HepG2 (cell line): ENCODE results near the gene TSACC. TPM values are rescaled to one million over a fixed set of nuclear protein-coding genes. Genes with fewer than 3 reads are reported as not detected.
A peak's percentile ranks its signal among the peaks of the same experiment; 100 is the strongest.

Experiments
- BRD4 ChIP-seq: sonication (generic); formaldehyde crosslinking; IDR thresholded peaks from 2 replicates; pipeline ENCODE4 v1.4.0; 2020; ENCODE audit warnings: missing genetic modification reagents
- DNMT1 ChIP-seq: sonication (generic); formaldehyde crosslinking; IDR thresholded peaks from 2 replicates; pipeline ENCODE4 v1.5.1; 2020; ENCODE audit warnings: mild to moderate bottlenecking, missing genetic modification reagents
- FIP1L1 ChIP-seq: fragments of 200-400 bp; formaldehyde crosslinking; IDR thresholded peaks from 2 replicates; pipeline ENCODE4 v1.6.1; 2018; ENCODE audit warnings: low read depth, mild to moderate bottlenecking, low read length, moderate library complexity, borderline replicate concordance; ENCODE audit not compliant: insufficient read depth
- FOXO1 ChIP-seq: sonication (generic); formaldehyde crosslinking; IDR thresholded peaks from 2 replicates; pipeline ENCODE4 v1.4.0; 2020; ENCODE audit warnings: missing genetic modification reagents
- IRX3 ChIP-seq: sonication (generic); formaldehyde crosslinking; IDR thresholded peaks from 2 replicates; pipeline ENCODE4 v1.8.1; 2023; ENCODE audit warnings: mild to moderate bottlenecking, low read depth, missing genetic modification reagents, borderline replicate concordance
- PHF20 ChIP-seq: sonication (generic); formaldehyde crosslinking; IDR thresholded peaks from 2 replicates; pipeline ENCODE4 v1.5.0; 2020; ENCODE audit warnings: mild to moderate bottlenecking, missing genetic modification reagents
- YEATS4 ChIP-seq: sonication (generic); formaldehyde crosslinking; IDR thresholded peaks from 2 replicates; pipeline ENCODE4 v1.4.0; 2020; ENCODE audit warnings: missing genetic modification reagents, borderline replicate concordance
- ZBTB21 ChIP-seq: sonication (generic); formaldehyde crosslinking; IDR thresholded peaks from 2 replicates; pipeline ENCODE4 v1.4.0; 2020; ENCODE audit warnings: missing genetic modification reagents
- ZNF205 ChIP-seq: IDR thresholded peaks from 2 replicates; pipeline ENCODE4 v1.6.1; 2018; ENCODE audit warnings: missing biosample characterization, missing genetic modification reagents
- ZNF263 ChIP-seq: sonication (generic); formaldehyde crosslinking; IDR thresholded peaks from 2 replicates; pipeline ENCODE4 v1.4.0; 2020; ENCODE audit warnings: missing genetic modification reagents
- ZNF432 ChIP-seq: sonication (generic); formaldehyde crosslinking; IDR thresholded peaks from 2 replicates; pipeline ENCODE4 v1.5.0; 2020; ENCODE audit warnings: missing genetic modification reagents, mild to moderate bottlenecking, borderline replicate concordance
- ZNF790 ChIP-seq: sonication (generic); formaldehyde crosslinking; IDR thresholded peaks from 2 replicates; pipeline ENCODE4 v1.8.0; 2022; ENCODE audit warnings: missing genetic modification reagents, mild to moderate bottlenecking, borderline replicate concordance
- polyA plus RNA-seq, 8 experiments: library from polyadenylated mRNA; depleted of rRNA in 3 of 8; stranded (reverse) in 7 of 8; unstranded in 1 of 8; fragments of >200 nt; fragmentation: Illumina TruSeq in 4 of 8; extraction: Trizol in 4 of 8; gene quantifications; 2 replicates each; pipeline versions ENCODE4 v1.2.1 to v1.2.3, GENCODE V29; 2011 to 2016; ENCODE audit warnings: low read depth in 4 of 8, missing spikeins in 1 of 8, mixed read lengths in 1 of 8; ENCODE audit not compliant: insufficient read depth in 1 of 8
- total RNA-seq, 5 experiments: library from RNA; depleted of rRNA; stranded (reverse); fragments of >200 nt; fragmentation: Illumina TruSeq; extraction: Trizol; gene quantifications; 2 replicates each; pipeline ENCODE4 v1.2.3, GENCODE V29; 2016; ENCODE audit warnings: low read depth in 1 of 5
- TF ChIP-seq, protein P1 (sequence below): sonication (generic); formaldehyde crosslinking; IDR thresholded peaks from 2 replicates; pipeline ENCODE4 v1.8.1; 2023; ENCODE audit warnings: missing genetic modification reagents, inconsistent platforms, borderline replicate concordance
- TF ChIP-seq, protein P2 (sequence below): sonication (generic); formaldehyde crosslinking; IDR thresholded peaks from 2 replicates; pipeline ENCODE4 v1.8.0; 2022; ENCODE audit warnings: mild to moderate bottlenecking, missing genetic modification reagents; ENCODE audit not compliant: insufficient replicate concordance
- TF ChIP-seq, protein P3 (sequence below): sonication (generic); formaldehyde crosslinking; IDR thresholded peaks from 2 replicates; pipeline ENCODE4 v1.4.0; 2020; ENCODE audit warnings: missing genetic modification reagents, borderline replicate concordance
- TF ChIP-seq, protein P4 (sequence below): sonication (generic); formaldehyde crosslinking; IDR thresholded peaks from 2 replicates; pipeline ENCODE4 v1.5.1; 2020; ENCODE audit warnings: missing genetic modification reagents, mild to moderate bottlenecking, borderline replicate concordance

The TSACC gene
- total and polyA plus RNA-seq, 2 of the 13 experiments (the other 11 are each of a cell fraction or from before 2014, with no cell fraction given), result 1.5 to 2.6 TPM

DNA sequence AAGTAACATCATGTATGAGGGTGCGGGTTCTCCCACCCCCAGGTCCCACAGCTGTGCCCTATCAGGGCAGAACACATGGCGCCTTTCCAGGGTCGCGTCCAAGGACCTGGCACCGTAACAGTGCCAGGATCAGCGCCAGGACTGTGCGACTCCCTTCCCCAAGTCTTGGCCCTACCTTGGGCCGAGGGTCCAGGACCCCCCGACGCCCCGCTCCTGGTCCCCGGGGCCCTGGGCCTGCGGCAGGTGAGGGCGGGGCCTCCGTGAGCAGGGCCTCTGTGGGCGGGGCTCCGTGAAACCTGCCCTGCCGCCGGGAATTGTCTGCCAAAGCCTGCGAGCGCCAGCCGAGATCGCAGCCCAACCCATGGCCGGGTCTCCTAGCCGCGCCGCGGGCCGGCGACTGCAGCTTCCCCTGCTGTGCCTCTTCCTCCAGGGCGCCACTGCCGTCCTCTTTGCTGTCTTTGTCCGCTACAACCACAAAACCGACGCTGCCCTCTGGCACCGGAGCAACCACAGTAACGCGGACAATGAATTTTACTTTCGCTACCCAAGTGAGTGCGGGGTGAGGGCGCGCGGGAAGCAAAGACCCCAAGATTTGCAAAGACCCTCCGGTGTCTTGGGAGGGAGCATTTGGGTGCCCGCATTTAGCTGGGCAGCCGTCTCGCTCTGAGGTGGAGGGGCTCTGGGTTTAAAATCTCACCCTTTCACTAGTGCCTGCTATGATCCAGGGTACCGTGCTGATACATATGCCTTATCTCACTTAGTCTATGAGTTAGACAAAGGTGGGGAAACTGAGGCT is 30.8 kb downstream of the TSACC start, which contains the start of gene RHBG (continued):
- TF ChIP-seq, protein P1, sequence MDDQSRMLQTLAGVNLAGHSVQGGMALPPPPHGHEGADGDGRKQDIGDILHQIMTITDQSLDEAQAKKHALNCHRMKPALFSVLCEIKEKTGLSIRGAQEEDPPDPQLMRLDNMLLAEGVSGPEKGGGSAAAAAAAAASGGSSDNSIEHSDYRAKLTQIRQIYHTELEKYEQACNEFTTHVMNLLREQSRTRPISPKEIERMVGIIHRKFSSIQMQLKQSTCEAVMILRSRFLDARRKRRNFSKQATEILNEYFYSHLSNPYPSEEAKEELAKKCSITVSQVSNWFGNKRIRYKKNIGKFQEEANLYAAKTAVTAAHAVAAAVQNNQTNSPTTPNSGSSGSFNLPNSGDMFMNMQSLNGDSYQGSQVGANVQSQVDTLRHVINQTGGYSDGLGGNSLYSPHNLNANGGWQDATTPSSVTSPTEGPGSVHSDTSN, result no peak
- peak; percentile 80; the same call in 1 of the 2 replicates for TF ChIP-seq BRD4 (CRISPR knock-in tag)
- 0 out of 2 replicates have a peak, but pooled peaks have one; percentile 23 for TF ChIP-seq ZBTB21 (CRISPR knock-in tag)
- no peak for TF ChIP-seq FIP1L1
- TF ChIP-seq FOXO1 (CRISPR knock-in tag), result no peak
- 0 out of 2 replicates have a peak, but pooled peaks have one; percentile 33 for TF ChIP-seq ZNF263
- TF ChIP-seq YEATS4 (CRISPR knock-in tag), result peak; percentile 40; the same call in 1 of the 2 replicates
- TF ChIP-seq PHF20 (CRISPR knock-in tag), result peak; percentile 49; the same call in 1 of the 2 replicates
- TF ChIP-seq, protein P2, sequence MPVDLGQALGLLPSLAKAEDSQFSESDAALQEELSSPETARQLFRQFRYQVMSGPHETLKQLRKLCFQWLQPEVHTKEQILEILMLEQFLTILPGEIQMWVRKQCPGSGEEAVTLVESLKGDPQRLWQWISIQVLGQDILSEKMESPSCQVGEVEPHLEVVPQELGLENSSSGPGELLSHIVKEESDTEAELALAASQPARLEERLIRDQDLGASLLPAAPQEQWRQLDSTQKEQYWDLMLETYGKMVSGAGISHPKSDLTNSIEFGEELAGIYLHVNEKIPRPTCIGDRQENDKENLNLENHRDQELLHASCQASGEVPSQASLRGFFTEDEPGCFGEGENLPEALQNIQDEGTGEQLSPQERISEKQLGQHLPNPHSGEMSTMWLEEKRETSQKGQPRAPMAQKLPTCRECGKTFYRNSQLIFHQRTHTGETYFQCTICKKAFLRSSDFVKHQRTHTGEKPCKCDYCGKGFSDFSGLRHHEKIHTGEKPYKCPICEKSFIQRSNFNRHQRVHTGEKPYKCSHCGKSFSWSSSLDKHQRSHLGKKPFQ (CRISPR knock-in tag), result peak; percentile 70
- TF ChIP-seq IRX3 (CRISPR knock-in tag), result no peak
- no peak for TF ChIP-seq ZNF432
- no peak for TF ChIP-seq ZNF790
- TF ChIP-seq, protein P3, sequence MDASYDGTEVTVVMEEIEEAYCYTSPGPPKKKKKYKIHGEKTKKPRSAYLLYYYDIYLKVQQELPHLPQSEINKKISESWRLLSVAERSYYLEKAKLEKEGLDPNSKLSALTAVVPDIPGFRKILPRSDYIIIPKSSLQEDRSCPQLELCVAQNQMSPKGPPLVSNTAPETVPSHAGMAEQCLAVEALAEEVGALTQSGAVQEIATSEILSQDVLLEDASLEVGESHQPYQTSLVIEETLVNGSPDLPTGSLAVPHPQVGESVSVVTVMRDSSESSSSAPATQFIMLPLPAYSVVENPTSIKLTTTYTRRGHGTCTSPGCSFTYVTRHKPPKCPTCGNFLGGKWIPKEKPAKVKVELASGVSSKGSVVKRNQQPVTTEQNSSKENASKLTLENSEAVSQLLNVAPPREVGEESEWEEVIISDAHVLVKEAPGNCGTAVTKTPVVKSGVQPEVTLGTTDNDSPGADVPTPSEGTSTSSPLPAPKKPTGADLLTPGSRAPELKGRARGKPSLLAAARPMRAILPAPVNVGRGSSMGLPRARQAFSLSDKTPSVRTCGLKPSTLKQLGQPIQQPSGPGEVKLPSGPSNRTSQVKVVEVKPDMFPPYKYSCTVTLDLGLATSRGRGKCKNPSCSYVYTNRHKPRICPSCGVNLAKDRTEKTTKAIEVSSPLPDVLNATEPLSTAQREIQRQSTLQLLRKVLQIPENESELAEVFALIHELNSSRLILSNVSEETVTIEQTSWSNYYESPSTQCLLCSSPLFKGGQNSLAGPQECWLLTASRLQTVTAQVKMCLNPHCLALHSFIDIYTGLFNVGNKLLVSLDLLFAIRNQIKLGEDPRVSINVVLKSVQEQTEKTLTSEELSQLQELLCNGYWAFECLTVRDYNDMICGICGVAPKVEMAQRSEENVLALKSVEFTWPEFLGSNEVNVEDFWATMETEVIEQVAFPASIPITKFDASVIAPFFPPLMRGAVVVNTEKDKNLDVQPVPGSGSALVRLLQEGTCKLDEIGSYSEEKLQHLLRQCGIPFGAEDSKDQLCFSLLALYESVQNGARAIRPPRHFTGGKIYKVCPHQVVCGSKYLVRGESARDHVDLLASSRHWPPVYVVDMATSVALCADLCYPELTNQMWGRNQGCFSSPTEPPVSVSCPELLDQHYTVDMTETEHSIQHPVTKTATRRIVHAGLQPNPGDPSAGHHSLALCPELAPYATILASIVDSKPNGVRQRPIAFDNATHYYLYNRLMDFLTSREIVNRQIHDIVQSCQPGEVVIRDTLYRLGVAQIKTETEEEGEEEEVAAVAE, result no peak
- TF ChIP-seq, protein P4, sequence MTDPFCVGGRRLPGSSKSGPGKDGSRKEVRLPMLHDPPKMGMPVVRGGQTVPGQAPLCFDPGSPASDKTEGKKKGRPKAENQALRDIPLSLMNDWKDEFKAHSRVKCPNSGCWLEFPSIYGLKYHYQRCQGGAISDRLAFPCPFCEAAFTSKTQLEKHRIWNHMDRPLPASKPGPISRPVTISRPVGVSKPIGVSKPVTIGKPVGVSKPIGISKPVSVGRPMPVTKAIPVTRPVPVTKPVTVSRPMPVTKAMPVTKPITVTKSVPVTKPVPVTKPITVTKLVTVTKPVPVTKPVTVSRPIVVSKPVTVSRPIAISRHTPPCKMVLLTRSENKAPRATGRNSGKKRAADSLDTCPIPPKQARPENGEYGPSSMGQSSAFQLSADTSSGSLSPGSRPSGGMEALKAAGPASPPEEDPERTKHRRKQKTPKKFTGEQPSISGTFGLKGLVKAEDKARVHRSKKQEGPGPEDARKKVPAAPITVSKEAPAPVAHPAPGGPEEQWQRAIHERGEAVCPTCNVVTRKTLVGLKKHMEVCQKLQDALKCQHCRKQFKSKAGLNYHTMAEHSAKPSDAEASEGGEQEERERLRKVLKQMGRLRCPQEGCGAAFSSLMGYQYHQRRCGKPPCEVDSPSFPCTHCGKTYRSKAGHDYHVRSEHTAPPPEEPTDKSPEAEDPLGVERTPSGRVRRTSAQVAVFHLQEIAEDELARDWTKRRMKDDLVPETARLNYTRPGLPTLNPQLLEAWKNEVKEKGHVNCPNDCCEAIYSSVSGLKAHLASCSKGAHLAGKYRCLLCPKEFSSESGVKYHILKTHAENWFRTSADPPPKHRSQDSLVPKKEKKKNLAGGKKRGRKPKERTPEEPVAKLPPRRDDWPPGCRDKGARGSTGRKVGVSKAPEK (CRISPR knock-in tag), result peak; percentile 73; the same call in 1 of the 2 replicates
- peak; percentile 69; the same call in 1 of the 2 replicates for TF ChIP-seq ZNF205 (CRISPR knock-in tag)
- TF ChIP-seq DNMT1 (CRISPR knock-in tag), result 0 out of 2 replicates have a peak, but pooled peaks have one; percentile 21
